PC-3 (cell line): ENCODE data around the gene AEN. TPM values are rescaled to one million over a fixed set of nuclear protein-coding genes. Genes with fewer than 3 reads are reported as not detected.
A peak's percentile ranks its signal among the peaks of the same experiment; 100 is the strongest.

Experiments
- ATAC-seq: fragments of 200-7000 bp; cut with Tn5 transposase; 2 replicates; pipeline ENCODE4 v1.9.1; 2020; ENCODE audit warnings: mild to moderate bottlenecking, moderate library complexity
- BruUV-seq: library from RNA; stranded (reverse); fragments of 400-500 nt; replicated peaks from 2 replicates; lab custom pipeline; 2021; lab: Mats Ljungman, UMichigan
- CTCF ChIA-PET: fragments of 300-600 bp; sonication (Branson Sonifier 250); formaldehyde crosslinking; loops from one replicate; lab custom pipeline; 2022; ENCODE audit warnings: antibody characterized with exemption; lab: Charles Lee
- POLR2A ChIA-PET: fragments of 300-600 bp; sonication (Branson Sonifier 250); formaldehyde crosslinking; loops from one replicate; lab custom pipeline; 2022; ENCODE audit warnings: antibody characterized with exemption; ENCODE audit not compliant: unreplicated experiment; lab: Charles Lee
- DNase-seq: peaks from one replicate; pipeline ENCODE4 v3.0.0-alpha.2; 2015
- H2AFZ ChIP-seq: fragments of 300-600 bp; sonication (generic); 2 replicates; pipeline ENCODE4 v1.6.0; 2016; ENCODE audit warnings: antibody characterized with exemption, low read length
- H3F3A ChIP-seq: fragments of 300-600 bp; sonication (generic); one replicate; pipeline ENCODE4 v1.6.0; 2017; ENCODE audit warnings: antibody characterized with exemption, low read length, control low read depth, mild to moderate bottlenecking; ENCODE audit not compliant: unreplicated experiment
- H3K27ac ChIP-seq: fragments of 300-600 bp; sonication (generic); 2 replicates; pipeline ENCODE4 v1.5.1; 2016; ENCODE audit warnings: mild to moderate bottlenecking, low read length
- H3K27me3 ChIP-seq: fragments of 300-600 bp; sonication (generic); 2 replicates; pipeline ENCODE4 v1.6.1; 2016; ENCODE audit warnings: low read length, mixed read lengths
- H3K36me3 ChIP-seq: fragments of 300-600 bp; sonication (generic); 2 replicates; pipeline ENCODE4 v1.6.1; 2016; ENCODE audit warnings: low read depth, mixed run types, low read length, mixed read lengths
- H3K4me1 ChIP-seq: fragments of 300-600 bp; sonication (generic); 2 replicates; pipeline ENCODE4 v1.5.1; 2016; ENCODE audit warnings: low read length; ENCODE audit not compliant: insufficient read depth
- H3K4me2 ChIP-seq: fragments of 300-600 bp; sonication (generic); 2 replicates; pipeline ENCODE4 v1.6.0; 2016; ENCODE audit warnings: low read length
- H3K4me3 ChIP-seq: fragments of 300-600 bp; sonication (generic); 2 replicates; pipeline ENCODE4 v1.5.1; 2016; ENCODE audit warnings: mild to moderate bottlenecking, low read length, mixed read lengths
- H3K79me2 ChIP-seq: fragments of 300-600 bp; sonication (generic); 2 replicates; pipeline ENCODE4 v1.6.1; 2017; ENCODE audit warnings: low read length, mixed read lengths
- H3K9ac ChIP-seq: fragments of 300-600 bp; sonication (generic); 2 replicates; pipeline ENCODE4 v1.6.0; 2016; ENCODE audit warnings: mild to moderate bottlenecking, low read length
- H3K9me2 ChIP-seq: fragments of 300-600 bp; sonication (generic); replicated peaks from 2 replicates; pipeline ENCODE4 v1.6.1; 2016; ENCODE audit warnings: mixed run types, low read length, mixed read lengths
- H3K9me3 ChIP-seq: fragments of 300-600 bp; sonication (generic); 2 replicates; pipeline ENCODE4 v1.6.1; 2016; ENCODE audit warnings: low read length, mixed read lengths
- H4K20me1 ChIP-seq: fragments of 300-600 bp; sonication (generic); 2 replicates; pipeline ENCODE4 v1.6.1; 2016; ENCODE audit warnings: low read length, mixed read lengths
- EZH2 ChIP-seq: fragments of 300-600 bp; sonication (generic); IDR thresholded peaks from one replicate; pipeline ENCODE4 v1.6.1; 2017; ENCODE audit warnings: antibody characterized with exemption, mild to moderate bottlenecking, low read length; ENCODE audit not compliant: unreplicated experiment
- EZH2phosphoT487 ChIP-seq: fragments of 300-600 bp; sonication (generic); IDR thresholded peaks from 2 replicates; pipeline ENCODE4 v1.6.1; 2018; ENCODE audit warnings: mild to moderate bottlenecking, antibody characterized with exemption, low read length, borderline replicate concordance
- intact Hi-C: fragments of 100-400 bp; cut with micrococcal nuclease; formaldehyde crosslinking; loops from 2 replicates; pipeline ENCODE4 v1.9.0; 2023
- total RNA-seq: library from RNA; depleted of rRNA; stranded (reverse); fragments of >200 nt; gene quantifications from 2 replicates; pipeline ENCODE4 v1.2.3, GENCODE V29; 2014
- TF ChIP-seq, protein P1 (sequence below): fragments of 300-600 bp; sonication (generic); conservative IDR thresholded peaks from 2 replicates; pipeline ENCODE4 v1.5.1; 2017; ENCODE audit warnings: antibody characterized with exemption, low read depth, mild to moderate bottlenecking, low read length

Gene AEN
- total RNA-seq, 1 experiment from 2014 or later: 81.3 TPM

DNA sequence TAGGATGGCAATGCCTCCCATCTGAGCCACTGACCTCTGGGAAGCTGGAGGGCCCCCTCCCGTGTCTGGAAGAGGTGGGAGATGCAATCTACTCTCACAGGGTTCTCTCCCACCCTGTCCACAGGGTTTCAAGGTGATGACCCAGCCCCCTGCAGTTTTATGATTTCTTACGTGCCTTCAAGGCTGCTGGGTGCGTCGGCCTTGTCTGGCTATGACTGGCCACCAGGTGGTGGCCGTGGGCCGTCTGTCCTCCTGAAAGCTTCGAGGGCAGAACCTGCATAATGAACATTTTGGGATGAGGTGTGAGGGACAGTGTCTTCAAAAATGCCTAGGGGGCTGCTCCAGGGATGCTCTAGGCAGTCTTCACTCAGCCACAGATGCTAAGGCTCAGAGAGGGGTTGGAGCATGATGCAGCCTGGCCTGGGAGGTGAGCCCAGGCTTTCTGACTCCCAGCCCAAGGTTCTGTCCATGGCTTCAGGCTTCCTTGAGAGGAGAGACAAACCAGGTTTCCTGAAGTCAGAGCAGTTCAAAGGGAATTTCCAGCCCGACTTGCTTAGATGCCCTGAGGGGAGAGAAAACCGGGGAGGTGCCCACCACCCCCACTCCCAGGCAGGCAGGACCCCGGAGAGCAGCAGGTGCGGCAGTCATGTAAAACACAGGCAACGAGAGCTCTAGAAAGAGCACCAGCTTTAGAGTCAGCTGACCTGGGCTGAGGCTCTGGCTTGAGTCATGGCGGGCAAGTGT is 36.4 kb downstream of the AEN start:
- no peaks in the 10 kb centered on the region for H3F3A ChIP-seq
- H3K36me3 ChIP-seq: no peaks in the 10 kb centered on the region
- H2AFZ ChIP-seq: no peak overlapping the region
- no peaks in the 10 kb centered on the region for H4K20me1 ChIP-seq
- ATAC-seq (peak; percentile 28), DNase-seq (peak; percentile 73)
- no peaks in the 10 kb centered on the region for H3K27me3 ChIP-seq
- H3K9ac ChIP-seq: no peak overlapping the region
- no peaks in the 10 kb centered on the region for H3K9me3 ChIP-seq
- intact Hi-C loops: loop anchor here (1.0 kb wide), 3 partner anchors 33 to 177 kb away; no protein-coding TSS in a partner anchor
- TF ChIP-seq, protein P1, sequence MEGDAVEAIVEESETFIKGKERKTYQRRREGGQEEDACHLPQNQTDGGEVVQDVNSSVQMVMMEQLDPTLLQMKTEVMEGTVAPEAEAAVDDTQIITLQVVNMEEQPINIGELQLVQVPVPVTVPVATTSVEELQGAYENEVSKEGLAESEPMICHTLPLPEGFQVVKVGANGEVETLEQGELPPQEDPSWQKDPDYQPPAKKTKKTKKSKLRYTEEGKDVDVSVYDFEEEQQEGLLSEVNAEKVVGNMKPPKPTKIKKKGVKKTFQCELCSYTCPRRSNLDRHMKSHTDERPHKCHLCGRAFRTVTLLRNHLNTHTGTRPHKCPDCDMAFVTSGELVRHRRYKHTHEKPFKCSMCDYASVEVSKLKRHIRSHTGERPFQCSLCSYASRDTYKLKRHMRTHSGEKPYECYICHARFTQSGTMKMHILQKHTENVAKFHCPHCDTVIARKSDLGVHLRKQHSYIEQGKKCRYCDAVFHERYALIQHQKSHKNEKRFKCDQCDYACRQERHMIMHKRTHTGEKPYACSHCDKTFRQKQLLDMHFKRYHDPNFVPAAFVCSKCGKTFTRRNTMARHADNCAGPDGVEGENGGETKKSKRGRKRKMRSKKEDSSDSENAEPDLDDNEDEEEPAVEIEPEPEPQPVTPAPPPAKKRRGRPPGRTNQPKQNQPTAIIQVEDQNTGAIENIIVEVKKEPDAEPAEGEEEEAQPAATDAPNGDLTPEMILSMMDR: peak; percentile 94
- TF ChIP-seq EZH2: no peak
- no peaks in the 10 kb centered on the region for H3K79me2 ChIP-seq
- no peak overlapping the region for H3K27ac ChIP-seq
- H3K9me2 ChIP-seq: no peaks in the 10 kb centered on the region
- BruUV-seq: no TSS peak
- H3K4me3 ChIP-seq: no peak overlapping the region
- no peak overlapping the region for H3K4me2 ChIP-seq
- H3K4me1 ChIP-seq: peaks cover 27% of the 10 kb centered on the region
- ChIA-PET CTCF (no interaction called here), POLR2A (no interaction called here)

DNA sequence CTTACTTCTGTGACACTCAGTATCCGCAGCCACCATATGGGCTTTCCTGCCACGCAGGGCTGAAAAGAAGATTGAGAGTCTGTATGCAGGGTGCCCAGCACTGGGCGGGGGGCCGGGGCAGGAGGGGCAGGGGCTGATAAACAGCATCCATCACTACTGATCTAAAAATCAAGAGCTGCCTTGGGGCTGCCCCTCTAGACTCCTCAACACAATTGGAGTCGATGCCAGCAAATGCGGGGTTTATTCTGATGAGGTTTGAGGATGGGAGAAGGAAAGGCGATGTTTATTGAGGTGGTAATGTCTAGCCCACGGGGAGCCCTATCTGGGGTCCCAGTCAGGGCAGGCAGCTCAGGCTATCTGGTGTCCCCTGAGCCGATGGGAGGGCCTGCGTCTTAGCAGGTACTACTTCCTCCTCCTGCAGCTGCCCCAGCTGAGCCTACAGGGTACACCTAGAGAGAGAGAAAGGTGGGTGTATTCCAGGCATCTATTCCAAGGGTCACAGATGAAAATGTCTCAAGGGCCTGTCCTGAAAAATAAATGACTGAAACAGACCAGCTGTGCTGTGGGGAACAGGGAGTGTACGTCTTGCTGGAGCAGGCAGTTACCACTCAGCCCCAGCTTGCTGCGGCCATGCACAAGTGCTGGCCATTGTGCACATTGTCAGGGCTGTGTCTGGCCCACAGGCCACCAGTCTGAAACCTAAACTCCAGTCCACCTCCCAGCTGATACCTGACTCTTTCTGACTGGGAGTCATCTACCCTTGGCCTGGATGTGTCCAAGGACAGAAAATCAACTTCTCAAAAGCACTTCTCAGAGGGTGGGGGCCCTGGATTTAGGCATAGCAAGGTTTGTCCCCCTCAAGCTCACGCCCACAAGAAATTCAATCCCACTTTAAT is 37.2 kb downstream of the AEN start:
- Histone ChIP-seq H3K36me3 (no peaks in the 10 kb centered on the region), H3K79me2 (no peaks in the 10 kb centered on the region), H4K20me1 (no peaks in the 10 kb centered on the region), H3K9ac (peak overlapping the region; percentile 45), H3K27me3 (no peaks in the 10 kb centered on the region), H3K9me2 (no peaks in the 10 kb centered on the region), H3K4me1 (peaks cover 32% of the 10 kb centered on the region), H3K4me3 (0 out of 2 replicates have a peak overlapping the region, but pooled peaks have one; percentile 22), H3K9me3 (no peaks in the 10 kb centered on the region), H3K4me2 (peak overlapping the region; percentile 78), H2AFZ (no peak overlapping the region), H3K27ac (peak overlapping the region; percentile 86), H3F3A (no peaks in the 10 kb centered on the region)
- ATAC-seq (no peak), DNase-seq (no peak)
- TF ChIP-seq, protein P1: no peak
- no peak for TF ChIP-seq EZH2phosphoT487
- TF ChIP-seq EZH2: no peak
- intact Hi-C loops: no loop called here
- TSS peak; percentile 65 for BruUV-seq
- POLR2A ChIA-PET: interaction anchor here (0.6 kb wide), 1 partner anchor 9 kb away, joined by 3 read pairs; no protein-coding TSS in a partner anchor
- CTCF ChIA-PET: interaction anchor here (0.6 kb wide), 1 partner anchor 177 kb away, joined by 3 read pairs; no protein-coding TSS in a partner anchor
